Karpas-422 (cell line): ENCODE measurements around the gene TMEM125. TPM values are rescaled to one million over a fixed set of nuclear protein-coding genes. Genes with fewer than 3 reads are reported as not detected.

Experiments used
- DNase-seq: peaks from one replicate; pipeline ENCODE4 v3.0.0-alpha.2; 2015
- H2AFZ ChIP-seq: fragments of 200-600 bp; sonication (generic); 2 replicates; pipeline ENCODE4 v1.6.1; 2014; ENCODE audit warnings: antibody characterized with exemption, low read length, mixed read lengths
- H3K27ac ChIP-seq: fragments of 200-600 bp; sonication (generic); 2 replicates; pipeline ENCODE4 v1.5.1; 2014; ENCODE audit warnings: mild to moderate bottlenecking, low read length, moderate library complexity
- H3K27me3 ChIP-seq: fragments of 200-600 bp; sonication (generic); 2 replicates; pipeline ENCODE4 v1.6.1; 2014; ENCODE audit warnings: low read length, mixed read lengths
- H3K36me3 ChIP-seq: fragments of 200-600 bp; sonication (generic); 2 replicates; pipeline ENCODE4 v1.6.1; 2014; ENCODE audit warnings: low read length, mixed read lengths; ENCODE audit not compliant: insufficient read depth
- H3K4me1 ChIP-seq: fragments of 200-600 bp; sonication (generic); 2 replicates; pipeline ENCODE4 v1.6.1; 2014; ENCODE audit warnings: mild to moderate bottlenecking, low read length, mixed read lengths
- H3K4me2 ChIP-seq: fragments of 200-600 bp; sonication (generic); 2 replicates; pipeline ENCODE4 v1.6.1; 2014; ENCODE audit warnings: low read length, low read depth, mild to moderate bottlenecking; ENCODE audit not compliant: poor library complexity, severe bottlenecking
- H3K4me3 ChIP-seq: fragments of 200-600 bp; sonication (generic); 2 replicates; pipeline ENCODE4 v1.5.1; 2014; ENCODE audit warnings: mild to moderate bottlenecking, antibody characterized with exemption, low read length, mixed read lengths
- H3K79me2 ChIP-seq: fragments of 200-600 bp; sonication (generic); 2 replicates; pipeline ENCODE4 v1.6.1; 2014; ENCODE audit warnings: mild to moderate bottlenecking, low read length, mixed read lengths
- H3K9ac ChIP-seq: fragments of 200-600 bp; sonication (generic); 2 replicates; pipeline ENCODE4 v1.6.0; 2014; ENCODE audit warnings: low read length
- H3K9me2 ChIP-seq: fragments of 200-600 bp; sonication (generic), shearing (Covaris generic); replicated peaks from 2 replicates; pipeline ENCODE4 v1.6.0; 2014; ENCODE audit warnings: mild to moderate bottlenecking, low read length, moderate library complexity; ENCODE audit not compliant: insufficient read depth
- H3K9me3 ChIP-seq: fragments of 300-700, 200-600 bp; sonication (generic); 2 replicates; pipeline ENCODE4 v1.6.1; 2014; ENCODE audit warnings: low read length, mixed read lengths
- H4K20me1 ChIP-seq: fragments of 200-600 bp; sonication (generic); 2 replicates; pipeline ENCODE4 v1.6.1; 2014; ENCODE audit warnings: mild to moderate bottlenecking, antibody characterized with exemption, low read length, low read depth; ENCODE audit not compliant: insufficient read depth
- total RNA-seq: library from RNA; depleted of rRNA; stranded (reverse); fragments of >200 nt; shearing (Covaris generic); gene quantifications from 2 replicates; pipeline ENCODE4 v1.2.3, GENCODE V29; 2014; ENCODE audit warnings: low replicate concordance

The TMEM125 gene
- total RNA-seq, 1 experiment from 2014 or later = not detected

DNA sequence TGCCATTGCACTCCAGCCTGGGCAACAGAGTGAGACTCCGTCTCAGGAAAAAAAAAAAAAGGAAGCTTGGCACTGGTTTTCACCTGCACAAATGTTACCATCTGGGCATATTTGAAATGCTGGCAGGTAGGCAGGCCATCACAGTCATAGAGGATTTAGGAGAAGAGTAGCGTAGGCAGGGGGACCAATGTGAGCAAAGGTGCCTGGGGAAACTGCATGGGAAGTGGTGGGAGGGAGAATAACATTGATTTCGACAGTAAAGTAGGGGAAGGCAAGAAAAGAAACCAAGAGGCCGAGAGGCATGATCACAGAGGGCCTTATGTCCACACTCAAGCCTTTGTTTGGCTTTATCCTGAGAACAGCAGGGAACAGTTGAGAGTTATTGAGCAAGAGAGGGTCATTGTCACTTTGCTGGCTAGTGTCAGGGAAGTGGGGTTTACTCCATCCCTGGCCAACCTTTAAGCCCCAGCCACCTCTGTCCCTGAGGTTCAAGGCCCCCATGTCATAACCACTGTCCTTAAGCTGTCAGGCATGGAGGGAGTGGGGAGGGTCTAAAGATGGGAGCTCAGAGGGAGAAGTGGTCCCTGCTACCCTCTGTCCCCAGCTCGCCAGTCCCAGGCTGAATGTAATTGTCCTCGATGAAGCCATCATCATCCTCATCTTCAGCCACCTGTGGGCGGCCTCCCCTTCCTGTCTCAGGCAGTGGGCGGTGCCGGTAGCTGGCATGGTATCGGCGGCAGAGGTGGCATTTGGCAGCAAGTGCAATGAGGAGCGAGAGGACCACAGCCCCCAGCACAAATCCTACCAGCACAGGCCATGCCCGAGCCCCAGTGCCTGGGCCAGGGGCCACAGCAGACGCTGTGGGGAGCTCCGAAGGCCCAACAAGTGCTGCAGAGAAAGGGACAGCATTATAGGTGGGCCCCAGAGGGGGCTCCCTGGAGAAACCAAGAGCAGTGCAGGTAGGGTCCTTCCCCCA is 12.7 kb downstream of the TMEM125 start:
- H3K36me3 ChIP-seq = no peaks in the 10 kb centered on the region
- H4K20me1 ChIP-seq = no peaks in the 10 kb centered on the region
- H3K9me2 ChIP-seq = no peaks in the 10 kb centered on the region
- no peak overlapping the region for H3K4me2 ChIP-seq
- H3K9me3 ChIP-seq = no peaks in the 10 kb centered on the region
- H3K79me2 ChIP-seq = no peaks in the 10 kb centered on the region
- H3K4me1 ChIP-seq = no peaks in the 10 kb centered on the region
- DNase-seq = no peak
- H3K4me3 ChIP-seq = no peak overlapping the region
- H3K27ac ChIP-seq = no peak overlapping the region
- H2AFZ ChIP-seq = no peak overlapping the region
- H3K27me3 ChIP-seq = no peaks in the 10 kb centered on the region
- H3K9ac ChIP-seq = no peak overlapping the region

DNA sequence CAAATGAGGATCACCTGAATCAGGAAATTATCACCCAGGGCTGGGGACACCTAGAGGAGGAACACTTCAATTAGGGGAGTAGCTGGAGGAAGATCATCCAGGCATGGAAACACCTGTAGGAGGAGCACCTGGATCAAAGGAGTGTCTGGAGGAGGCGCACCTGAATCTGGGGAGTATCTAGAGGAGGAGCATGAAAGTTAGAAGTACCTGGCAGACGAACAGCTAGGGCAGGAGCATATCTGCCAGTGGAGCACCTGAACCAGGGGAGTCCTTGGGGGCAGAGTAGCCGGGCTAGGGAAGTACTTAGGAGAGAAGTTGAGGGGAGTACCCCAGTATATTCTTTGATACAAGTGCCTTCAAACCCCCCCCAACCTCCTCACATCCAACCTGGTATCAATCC is 14.3 kb downstream of the TMEM125 start:
- H3K27me3 ChIP-seq = no peaks in the 10 kb centered on the region
- H2AFZ ChIP-seq = no peak overlapping the region
- no peak overlapping the region for H3K27ac ChIP-seq
- H3K4me1 ChIP-seq = no peaks in the 10 kb centered on the region
- no peaks in the 10 kb centered on the region for H4K20me1 ChIP-seq
- no peaks in the 10 kb centered on the region for H3K36me3 ChIP-seq
- DNase-seq = no peak
- H3K9ac ChIP-seq = no peak overlapping the region
- H3K4me3 ChIP-seq = no peak overlapping the region
- no peaks in the 10 kb centered on the region for H3K9me2 ChIP-seq
- no peak overlapping the region for H3K4me2 ChIP-seq
- no peaks in the 10 kb centered on the region for H3K9me3 ChIP-seq
- no peaks in the 10 kb centered on the region for H3K79me2 ChIP-seq

DNA sequence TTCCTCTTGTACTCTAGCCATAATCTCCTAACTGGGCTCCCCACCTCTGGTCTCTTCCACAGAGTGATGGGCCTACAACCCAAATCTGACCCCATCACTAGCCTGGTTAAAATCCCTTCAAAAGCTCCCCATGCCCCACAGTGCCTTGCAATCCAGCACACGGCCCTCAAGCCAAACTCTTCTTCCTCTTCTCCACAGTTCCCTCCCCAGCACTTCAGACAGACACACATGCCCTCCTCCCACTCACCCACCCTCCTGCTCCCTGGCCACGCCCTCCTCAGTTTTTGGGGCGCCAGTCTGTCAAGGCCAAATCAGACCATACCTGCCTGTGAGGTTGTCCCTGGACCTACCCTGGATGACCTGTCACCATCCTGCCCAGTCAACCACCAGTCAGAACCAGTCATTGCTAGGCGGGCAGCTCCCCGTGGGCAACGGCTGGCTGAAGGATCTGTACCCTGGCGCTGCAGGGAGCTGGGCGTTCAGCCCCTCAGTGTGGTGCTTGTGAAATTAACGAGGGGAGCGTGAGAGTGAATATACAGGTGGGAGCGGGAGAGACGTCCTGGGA is 14.8 kb downstream of the TMEM125 start:
- Histone ChIP-seq H3K79me2 (no peaks in the 10 kb centered on the region), H4K20me1 (no peaks in the 10 kb centered on the region), H3K4me1 (no peaks in the 10 kb centered on the region), H3K4me3 (no peak overlapping the region), H3K27ac (no peak overlapping the region), H2AFZ (no peak overlapping the region), H3K9ac (no peak overlapping the region), H3K4me2 (no peak overlapping the region), H3K27me3 (no peaks in the 10 kb centered on the region), H3K9me3 (no peaks in the 10 kb centered on the region), H3K9me2 (no peaks in the 10 kb centered on the region), H3K36me3 (no peaks in the 10 kb centered on the region)
- DNase-seq = no peak

DNA sequence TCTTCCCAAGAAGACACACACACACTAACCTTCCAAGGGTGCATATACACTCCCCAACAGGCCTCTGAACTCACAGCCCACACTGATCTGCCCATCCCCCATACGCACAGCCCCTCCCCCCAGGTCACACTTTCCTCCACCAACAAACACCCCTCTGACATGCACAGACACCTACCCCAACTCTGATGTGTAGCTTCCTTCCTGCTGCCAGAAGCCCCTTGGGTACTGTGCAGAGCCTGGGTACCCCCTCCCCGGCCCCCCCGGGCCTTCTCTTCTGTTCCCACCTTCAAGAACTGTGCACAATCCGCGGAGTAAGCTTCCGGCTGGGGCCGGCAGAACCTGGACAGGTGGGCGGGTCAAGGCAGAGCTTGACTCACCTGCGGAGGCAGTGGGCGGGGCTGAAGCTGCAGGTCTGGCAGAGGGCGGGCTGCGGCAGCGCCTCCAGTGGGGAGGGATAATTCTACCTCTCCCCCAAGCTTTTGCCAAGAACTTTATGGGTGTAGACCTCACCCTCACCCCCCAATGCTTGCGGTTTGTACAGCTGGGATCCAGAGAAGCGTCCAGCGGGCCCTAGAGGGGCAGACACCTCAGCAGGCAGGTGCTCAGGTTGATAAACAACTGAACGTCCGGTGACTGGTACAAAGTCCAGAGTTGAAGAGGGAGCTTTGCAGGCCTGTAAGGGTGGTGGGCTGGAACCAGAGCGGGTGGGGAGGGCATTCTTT is 15.6 kb downstream of the TMEM125 start, which contains the start of gene C1orf210:
Gene C1orf210 (minus strand): TSS at position 313 of the 722 bp plus-strand sequence. CDS start 2,311 bp downstream, outside the sequence.
- no peak within 1 kb of the TSS for H3K9ac ChIP-seq
- no peaks in the 10 kb centered on the region for H3K36me3 ChIP-seq
- H3K79me2 ChIP-seq = no peaks in the 10 kb centered on the region
- no peak within 1 kb of the TSS for H3K27ac ChIP-seq
- H3K9me2 ChIP-seq = no peaks in the 10 kb centered on the region
- H3K4me2 ChIP-seq = no peak within 1 kb of the TSS
- H3K9me3 ChIP-seq = no peaks in the 10 kb centered on the region
- H3K4me3 ChIP-seq = no peak within 1 kb of the TSS
- no peaks in the 10 kb centered on the region for H4K20me1 ChIP-seq
- H3K4me1 ChIP-seq = no peaks in the 10 kb centered on the region
- H3K27me3 ChIP-seq = no peaks in the 10 kb centered on the region
- H2AFZ ChIP-seq = no peak within 1 kb of the TSS
- DNase-seq = no peak

DNA sequence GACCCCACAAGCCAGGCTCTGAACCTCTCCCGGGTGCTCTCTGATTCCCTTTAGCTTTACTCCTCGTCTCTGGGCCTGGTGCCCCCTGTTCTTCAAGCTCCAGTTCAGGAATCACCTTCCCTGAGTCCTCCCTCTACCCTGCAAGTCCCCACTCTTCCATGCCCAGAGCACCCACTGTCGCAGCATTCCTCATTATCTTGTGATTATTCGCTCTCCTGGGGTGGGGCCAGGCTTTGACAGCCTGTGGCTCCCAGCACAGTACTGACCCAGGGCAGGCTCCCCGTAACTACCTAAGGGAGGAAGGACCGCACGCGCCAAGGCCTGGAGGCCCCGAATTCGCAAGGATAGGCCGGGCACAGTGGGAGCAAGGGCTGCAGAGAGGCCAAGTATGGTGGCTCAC is 16.3 kb downstream of the TMEM125 start:
- no peak overlapping the region for H3K4me3 ChIP-seq
- H3K4me2 ChIP-seq = no peak overlapping the region
- no peaks in the 10 kb centered on the region for H3K79me2 ChIP-seq
- no peaks in the 10 kb centered on the region for H3K27me3 ChIP-seq
- no peaks in the 10 kb centered on the region for H3K36me3 ChIP-seq
- H4K20me1 ChIP-seq = no peaks in the 10 kb centered on the region
- no peak overlapping the region for H3K27ac ChIP-seq
- H3K4me1 ChIP-seq = no peaks in the 10 kb centered on the region
- DNase-seq = no peak
- H3K9me2 ChIP-seq = no peaks in the 10 kb centered on the region
- no peaks in the 10 kb centered on the region for H3K9me3 ChIP-seq
- no peak overlapping the region for H2AFZ ChIP-seq
- no peak overlapping the region for H3K9ac ChIP-seq

DNA sequence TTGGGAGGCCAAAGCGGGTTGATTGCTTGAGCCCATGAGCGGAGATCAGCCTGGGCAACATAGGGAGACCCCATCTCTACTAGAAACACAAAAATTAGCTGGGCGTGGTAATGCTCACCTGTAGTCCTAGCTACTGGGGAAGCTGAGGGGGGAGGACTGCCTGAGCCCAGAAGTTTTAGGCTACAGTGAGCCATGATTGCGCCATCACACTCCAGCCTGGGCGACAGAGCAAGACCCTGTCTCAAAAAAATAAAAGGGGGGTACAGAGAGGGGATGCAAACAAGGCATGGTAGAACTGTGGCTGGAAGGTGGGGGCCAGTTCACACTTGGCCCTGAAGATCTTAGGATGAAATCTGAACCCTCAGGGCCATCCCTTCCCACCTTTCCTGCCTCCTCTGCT is 16.8 kb downstream of the TMEM125 start:
- Histone ChIP-seq H3K9ac (no peak overlapping the region), H3K4me1 (no peaks in the 10 kb centered on the region), H2AFZ (no peak overlapping the region), H3K9me2 (no peaks in the 10 kb centered on the region), H3K27ac (no peak overlapping the region), H3K4me3 (no peak overlapping the region), H3K9me3 (no peaks in the 10 kb centered on the region), H3K79me2 (no peaks in the 10 kb centered on the region), H3K36me3 (no peaks in the 10 kb centered on the region), H4K20me1 (no peaks in the 10 kb centered on the region), H3K4me2 (no peak overlapping the region), H3K27me3 (no peaks in the 10 kb centered on the region)
- no peak for DNase-seq

DNA sequence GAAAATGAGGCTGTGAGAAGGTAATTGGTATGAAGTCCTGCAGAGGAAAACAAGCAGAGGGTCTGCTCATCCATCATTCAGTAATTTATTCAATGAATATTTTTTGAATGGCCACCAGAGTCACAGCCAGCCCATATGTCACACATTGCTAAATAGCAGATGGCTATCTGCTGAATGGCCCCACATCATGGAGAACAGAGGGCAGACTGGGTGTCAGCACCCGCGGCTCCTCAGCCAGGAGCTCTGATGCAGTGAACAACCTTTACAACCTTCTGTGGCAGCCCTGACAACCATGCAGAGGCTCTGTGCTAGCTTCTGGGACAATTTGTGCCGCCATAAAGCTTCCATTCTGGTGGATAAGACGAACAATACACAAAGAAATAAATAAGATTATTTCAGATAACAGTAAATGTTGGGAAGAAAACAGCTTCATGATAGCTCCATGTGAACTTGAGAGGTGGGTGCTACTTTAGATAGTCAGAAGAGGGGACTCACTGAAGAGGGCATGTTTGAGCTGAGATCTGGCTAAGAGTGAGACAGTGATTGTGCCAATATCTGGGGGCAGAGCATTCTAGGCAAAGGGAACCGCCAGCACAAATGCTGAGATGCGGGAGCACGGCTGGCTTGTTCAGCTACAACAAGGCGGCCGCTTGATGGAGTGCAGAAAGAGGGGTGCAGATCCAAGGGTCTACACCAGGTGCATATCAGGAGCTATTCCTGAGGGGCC is 18.4 kb downstream of the TMEM125 start:
- H2AFZ ChIP-seq = no peak overlapping the region
- no peaks in the 10 kb centered on the region for H3K4me1 ChIP-seq
- DNase-seq = no peak
- no peak overlapping the region for H3K9ac ChIP-seq
- no peaks in the 10 kb centered on the region for H3K36me3 ChIP-seq
- H3K4me2 ChIP-seq = no peak overlapping the region
- H3K79me2 ChIP-seq = no peaks in the 10 kb centered on the region
- no peak overlapping the region for H3K4me3 ChIP-seq
- H4K20me1 ChIP-seq = no peaks in the 10 kb centered on the region
- H3K9me2 ChIP-seq = no peaks in the 10 kb centered on the region
- H3K27ac ChIP-seq = no peak overlapping the region
- no peaks in the 10 kb centered on the region for H3K27me3 ChIP-seq
- H3K9me3 ChIP-seq = no peaks in the 10 kb centered on the region
